ENCODE measurements around the gene NOL4L.
A peak's percentile ranks its signal among the peaks of the same experiment; 100 is the strongest.

The NOL4L gene

GRCh38 chr20:32487381-32487780 lies 97.8 kb downstream of the NOL4L start:
- no peaks in the 10 kb centered on the region for H3K9me3 ChIP-seq

GRCh38 chr20:32485770-32486478 lies 99.2 kb downstream of the NOL4L start:
- Histone ChIP-seq H3K4me1 (ENCODE audit: control insufficient read depth in 1 of 2, insufficient read depth in 1 of 2, low read depth in 1 of 2, low read length in 1 of 2) (peaks cover 24 to 32% of the 10 kb centered on the region in 2 experiments), H3K4me3 (ENCODE audit: low read depth in 1 of 2, low read length in 1 of 2) (no peak overlapping the region), H3K9me3 (no peaks in the 10 kb centered on the region), H3K27me3 (no peaks in the 10 kb centered on the region), H3K27ac (peak overlapping the region; percentile 92), H3K36me3 (no peaks in the 10 kb centered on the region)
- no peak for TF ChIP-seq CTCF (IDR thresholded peaks at IDR 0.05)

More at GRCh38 chr20:32487381-32487780, 97.8 kb downstream of the NOL4L start:
- no peak overlapping the region for H3K4me3 ChIP-seq (ENCODE audit: low read depth in 1 of 2, low read length in 1 of 2)
- H3K4me1 ChIP-seq (ENCODE audit: control insufficient read depth in 1 of 2, insufficient read depth in 1 of 2, low read depth in 1 of 2, low read length in 1 of 2): peaks cover 10 to 17% of the 10 kb centered on the region in 2 experiments
- no peak overlapping the region for H3K27ac ChIP-seq
- no peak for TF ChIP-seq CTCF (IDR thresholded peaks at IDR 0.05)
- H3K27me3 ChIP-seq: no peaks in the 10 kb centered on the region
- no peaks in the 10 kb centered on the region for H3K36me3 ChIP-seq

GRCh38 chr20:32484958-32485769 lies 100.0 kb downstream of the NOL4L start:
- Histone ChIP-seq H3K4me3 (ENCODE audit: low read depth in 1 of 2, low read length in 1 of 2) (peak overlapping the region; percentile 88 to 90), H3K4me1 (ENCODE audit: control insufficient read depth in 1 of 2, insufficient read depth in 1 of 2, low read depth in 1 of 2, low read length in 1 of 2) (peaks cover 29 to 40% of the 10 kb centered on the region in 2 experiments), H3K36me3 (no peaks in the 10 kb centered on the region), H3K27ac (peak overlapping the region; percentile 92), H3K27me3 (no peaks in the 10 kb centered on the region), H3K9me3 (no peaks in the 10 kb centered on the region)
- TF ChIP-seq CTCF (IDR thresholded peaks at IDR 0.05): peak; percentile 86

- H3K9me3 ChIP-seq: no peaks in the 10 kb centered on the region
- H3K4me3 ChIP-seq (ENCODE audit: low read depth in 1 of 2, low read length in 1 of 2): peak overlapping the region; percentile 88 to 90
- H3K4me1 ChIP-seq (ENCODE audit: control insufficient read depth in 1 of 2, insufficient read depth in 1 of 2, low read depth in 1 of 2, low read length in 1 of 2): peaks cover 37 to 47% of the 10 kb centered on the region in 2 experiments
- H3K27ac ChIP-seq: peak overlapping the region; percentile 92
- no peak for TF ChIP-seq CTCF (IDR thresholded peaks at IDR 0.05)
- no peaks in the 10 kb centered on the region for H3K36me3 ChIP-seq
- H3K27me3 ChIP-seq: no peaks in the 10 kb centered on the region
Measured at GRCh38 chr20:32484225-32484957, 100.7 kb downstream of the NOL4L start.

- Histone ChIP-seq H3K4me1 (ENCODE audit: control insufficient read depth in 1 of 2, insufficient read depth in 1 of 2, low read depth in 1 of 2, low read length in 1 of 2) (peaks cover 40 to 53% of the 10 kb centered on the region in 2 experiments), H3K27ac (peak overlapping the region; percentile 92)
- no peak for TF ChIP-seq CTCF (IDR thresholded peaks at IDR 0.05)
Measured at GRCh38 chr20:32483351-32484224, 101.5 kb downstream of the NOL4L start.

More at GRCh38 chr20:32483351-32484224, 101.5 kb downstream of the NOL4L start:
- Histone ChIP-seq H3K27me3 (no peaks in the 10 kb centered on the region), H3K36me3 (no peaks in the 10 kb centered on the region), H3K4me3 (ENCODE audit: low read depth in 1 of 2, low read length in 1 of 2) (peak overlapping the region; percentile 88 to 90), H3K9me3 (no peaks in the 10 kb centered on the region)
